ENCODE measurements around the gene CCT8. TPM values are rescaled to one million over a fixed set of nuclear protein-coding genes. Genes with fewer than 3 reads are reported as not detected.

Gene CCT8
- total RNA-seq, 1 experiment from 2014 or later = 71.3 TPM

DNA sequence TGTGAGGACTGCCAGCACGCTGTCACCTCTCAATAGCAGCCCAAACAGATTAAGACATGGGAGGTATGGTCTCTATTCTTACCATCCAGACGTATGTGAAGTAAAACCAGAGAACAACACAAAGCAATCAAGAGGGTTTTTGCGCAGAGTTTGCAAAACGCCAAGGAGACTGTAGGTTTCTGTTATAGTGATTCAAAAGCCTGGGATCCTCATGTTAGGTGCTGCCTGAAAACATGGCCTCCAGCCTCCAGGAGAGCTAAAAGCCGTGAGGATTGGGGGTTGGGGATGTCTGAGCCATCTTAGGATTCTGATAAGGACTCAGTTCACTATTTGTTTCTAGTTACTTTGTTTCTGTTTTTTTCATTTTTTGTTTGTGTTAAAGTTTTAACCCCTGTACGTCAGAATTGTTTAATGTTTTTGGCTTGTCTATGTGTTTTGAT lies 4.2 kb upstream of the CCT8 start:
- DNase-seq (ENCODE audit: low spot score) = peak; percentile 66

- DNase-seq (ENCODE audit: low spot score) = peak; percentile 55
These were observed 3.5 kb upstream of the CCT8 start for GRCh38 chr21:29076731-29077640.

GRCh38 chr21:29075706-29076466 lies 2.4 kb upstream of the CCT8 start:
- no peak for DNase-seq (ENCODE audit: low spot score)

DNA sequence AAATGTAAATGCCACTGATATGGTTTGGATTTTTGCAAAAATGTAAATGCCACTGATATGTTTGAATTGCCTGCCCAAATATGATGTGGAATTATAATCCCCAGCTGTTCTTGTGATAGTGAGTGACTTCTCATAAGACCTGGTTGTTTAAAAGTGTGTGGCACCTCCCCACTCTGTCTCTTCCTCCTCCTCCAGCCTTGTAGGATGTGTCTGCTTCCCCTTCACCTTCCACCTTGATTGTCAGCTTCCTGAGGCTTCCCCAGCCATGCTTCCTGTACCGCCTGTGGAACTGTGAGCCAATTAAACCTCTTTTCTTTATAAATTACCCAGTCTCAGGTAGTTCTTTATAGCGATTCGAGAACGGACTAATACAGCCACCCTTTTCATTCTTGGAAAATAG lies 1.3 kb upstream of the CCT8 start:
- DNase-seq (ENCODE audit: low spot score) = no peak

DNA sequence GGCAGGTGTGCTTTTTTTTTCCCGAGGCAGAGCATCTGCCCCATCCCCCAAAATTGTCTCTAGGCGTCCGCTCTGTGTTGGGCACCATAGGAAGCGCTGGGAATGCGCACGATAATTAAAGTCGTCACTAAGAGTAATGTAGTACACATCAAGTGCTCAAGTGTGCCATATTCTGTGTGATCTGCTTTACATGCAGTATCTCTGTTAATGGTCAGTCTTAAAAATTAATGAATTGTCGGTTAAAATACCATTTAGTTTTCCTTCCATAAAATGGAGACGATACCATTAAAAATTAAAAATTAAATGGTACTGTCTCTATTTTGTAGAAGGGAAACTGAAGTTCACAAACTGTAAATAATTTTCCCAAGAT lies 544 bp upstream of the CCT8 start:
- no peak for DNase-seq (ENCODE audit: low spot score)

DNA sequence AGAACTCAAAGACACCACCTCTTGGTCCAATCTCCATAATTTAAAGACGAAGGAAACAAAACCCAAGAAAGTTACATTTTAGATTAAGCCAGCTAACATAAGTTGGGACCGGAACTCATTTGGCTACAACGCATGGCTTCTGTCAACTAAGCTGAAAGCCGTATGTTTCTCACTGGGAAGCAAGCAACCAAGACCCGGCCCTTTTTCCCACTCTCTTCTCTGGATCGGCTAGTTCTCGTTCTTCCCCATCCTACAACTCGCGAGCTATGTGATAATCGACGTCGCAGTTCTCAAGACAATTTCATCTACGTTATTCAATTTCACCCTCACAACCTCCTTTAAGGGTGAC lies 601 bp downstream of the CCT8 start:
- peak; percentile 30 for DNase-seq (ENCODE audit: low spot score)

- DNase-seq (ENCODE audit: low spot score) = no peak
These were observed 8.5 kb downstream of the CCT8 start for GRCh38 chr21:29064850-29065481.

- no peak for DNase-seq (ENCODE audit: low spot score)
These were observed 16.9 kb downstream of the CCT8 start for GRCh38 chr21:29056538-29057050.

DNA sequence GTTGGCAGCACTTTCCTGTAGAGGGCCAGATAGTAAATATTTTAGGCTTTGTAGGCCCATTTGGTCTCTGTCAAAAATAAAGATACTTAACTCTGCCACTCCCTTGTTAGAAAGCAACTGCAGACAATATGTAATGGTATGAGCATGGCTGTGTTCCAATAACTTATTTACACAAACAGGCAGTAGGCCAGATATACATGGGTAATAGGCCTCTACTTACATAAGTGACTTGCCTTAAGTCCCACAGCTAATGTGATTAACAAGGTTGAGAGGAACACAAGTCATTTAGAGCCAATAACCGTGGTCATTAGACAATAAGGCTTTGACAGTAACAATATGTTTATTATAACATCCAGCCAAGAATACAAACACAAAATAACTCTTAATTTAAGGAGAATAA lies 17.4 kb downstream of the CCT8 start:
- no peak for DNase-seq (ENCODE audit: low spot score)

DNA sequence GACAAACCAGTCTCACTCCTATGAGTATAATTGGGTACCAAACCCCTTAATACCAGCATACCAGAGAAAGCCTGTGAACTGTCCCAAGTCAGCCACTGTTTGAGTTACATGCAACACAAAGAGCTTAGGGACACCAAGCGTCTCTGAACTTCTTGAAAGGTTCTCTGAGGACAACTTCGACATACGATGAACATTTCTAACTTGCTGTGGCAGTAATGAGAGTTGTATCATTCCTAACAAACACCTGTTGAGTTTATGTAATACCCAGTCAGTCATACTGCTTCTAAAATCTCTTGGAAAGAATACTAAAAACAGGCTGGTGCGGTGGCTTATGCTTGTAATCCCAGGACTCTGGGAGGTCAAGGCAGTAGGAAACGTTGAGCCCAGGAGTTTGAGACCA lies 18.4 kb downstream of the CCT8 start:
- no peak for DNase-seq (ENCODE audit: low spot score)

- no peak for DNase-seq (ENCODE audit: low spot score)
These were observed 19.8 kb downstream of the CCT8 start for GRCh38 chr21:29053656-29054055.

DNA sequence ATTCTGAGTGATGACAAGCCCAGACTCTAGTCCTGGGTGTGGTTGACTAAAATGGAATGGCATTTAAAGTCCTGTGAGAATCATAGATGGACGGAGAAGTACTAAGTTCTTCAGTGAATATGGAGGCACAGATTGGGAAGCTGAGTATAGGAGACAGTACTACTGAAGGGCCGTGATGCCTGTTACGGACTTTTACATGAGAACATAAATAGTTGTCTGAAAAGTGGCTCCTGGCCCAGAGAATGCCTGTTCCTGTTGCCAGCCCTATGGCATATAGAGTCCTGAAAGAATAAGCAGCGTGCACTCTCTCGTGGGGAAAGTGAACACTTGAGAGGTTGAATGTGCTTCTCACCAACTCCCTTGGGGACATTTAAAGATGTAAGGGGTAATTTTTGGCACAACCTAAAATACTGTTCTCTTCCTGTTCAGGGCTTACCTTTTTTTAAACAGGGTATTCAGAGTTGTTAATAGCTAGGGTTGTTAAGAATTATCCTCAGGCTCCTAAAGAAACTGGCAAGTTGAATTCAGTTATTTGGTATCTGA lies 20.4 kb downstream of the CCT8 start:
- no peak for DNase-seq (ENCODE audit: low spot score)

GRCh38 chr21:29052224-29052623 lies 21.2 kb downstream of the CCT8 start:
- DNase-seq (ENCODE audit: low spot score) = no peak

DNA sequence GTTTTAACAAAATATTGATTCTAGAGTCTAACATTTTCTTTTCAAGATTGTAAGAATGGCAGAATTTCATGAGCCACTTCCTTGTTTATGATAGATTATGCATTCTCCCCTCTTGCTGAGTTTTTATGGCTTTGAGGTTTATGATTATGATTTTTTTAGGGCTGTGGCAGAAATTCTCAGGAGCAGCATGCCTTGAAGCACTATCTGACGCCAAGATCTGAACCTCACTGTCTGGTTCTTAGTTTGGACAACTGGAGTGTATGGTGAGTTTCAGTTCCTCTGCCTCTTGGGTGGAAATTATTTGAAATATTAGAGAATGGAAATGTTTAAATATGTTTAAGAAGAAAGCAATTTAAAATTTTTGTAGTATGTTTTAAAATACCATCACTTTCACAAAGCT lies 38.8 kb downstream of the CCT8 start:
- no peak for DNase-seq (ENCODE audit: low spot score)

- no peak for DNase-seq (ENCODE audit: low spot score)
These were observed 39.6 kb downstream of the CCT8 start for GRCh38 chr21:29033871-29034270.

DNA sequence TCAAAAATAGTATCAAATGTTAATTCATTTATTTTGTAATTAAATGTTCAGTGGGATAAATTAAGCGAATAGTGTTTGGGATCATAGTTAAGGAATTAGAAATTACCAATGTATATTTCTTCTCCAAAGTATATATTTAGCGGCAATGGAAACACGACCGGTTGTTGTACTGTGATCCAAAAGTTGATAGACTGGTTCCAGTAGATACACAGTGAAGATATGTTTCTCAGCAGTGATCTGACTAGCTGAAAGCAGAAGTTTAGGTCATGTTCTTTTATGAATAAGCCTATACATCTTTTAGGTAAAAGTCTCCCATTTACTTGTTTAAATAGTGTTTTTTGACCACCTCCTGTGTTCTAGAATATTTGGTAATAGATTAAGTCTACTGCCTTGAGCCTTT lies 40.1 kb downstream of the CCT8 start:
- no peak for DNase-seq (ENCODE audit: low spot score)

DNA sequence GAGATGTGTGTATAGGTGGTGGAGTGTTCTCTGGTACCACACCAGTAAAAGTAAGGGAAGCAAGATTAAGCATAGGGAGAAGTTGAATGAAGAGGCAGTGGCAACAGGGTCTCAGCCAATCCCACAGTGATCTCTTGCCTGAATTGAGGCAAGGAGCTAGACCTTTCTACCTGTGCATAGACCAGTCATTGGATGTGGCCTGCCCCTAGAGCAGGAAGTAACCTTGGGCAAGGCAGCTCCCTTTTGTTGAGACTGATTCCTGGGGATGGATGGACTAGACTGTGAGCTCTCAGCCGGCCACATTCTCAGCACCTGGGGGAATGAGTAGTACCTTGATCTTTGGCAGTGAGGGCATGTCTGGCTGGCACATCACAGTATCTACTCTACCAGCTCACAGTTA lies 42.5 kb downstream of the CCT8 start:
- DNase-seq (ENCODE audit: low spot score) = no peak

DNA sequence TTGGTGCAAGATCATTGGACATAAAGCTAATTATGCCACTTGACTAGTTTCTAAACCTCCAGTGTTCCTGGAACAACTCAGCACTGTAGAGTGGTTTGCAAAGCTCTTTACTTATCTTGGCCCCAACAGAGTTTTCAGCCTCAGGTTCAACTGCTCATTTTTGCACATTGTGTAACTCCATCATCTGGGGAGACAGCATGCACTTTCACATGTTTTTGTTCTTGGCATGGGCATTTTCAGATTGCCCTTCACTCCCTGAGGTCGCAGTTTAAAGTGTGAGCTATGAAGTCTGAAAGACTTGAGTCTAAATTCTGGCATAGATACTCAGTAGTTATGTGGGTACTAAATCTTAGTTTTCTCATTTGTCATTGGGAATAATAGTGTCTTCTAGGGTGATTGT lies 43.9 kb downstream of the CCT8 start:
- no peak for DNase-seq (ENCODE audit: low spot score)

GRCh38 chr21:29025328-29025713 lies 48.1 kb downstream of the CCT8 start:
- DNase-seq (ENCODE audit: low spot score) = no peak

DNA sequence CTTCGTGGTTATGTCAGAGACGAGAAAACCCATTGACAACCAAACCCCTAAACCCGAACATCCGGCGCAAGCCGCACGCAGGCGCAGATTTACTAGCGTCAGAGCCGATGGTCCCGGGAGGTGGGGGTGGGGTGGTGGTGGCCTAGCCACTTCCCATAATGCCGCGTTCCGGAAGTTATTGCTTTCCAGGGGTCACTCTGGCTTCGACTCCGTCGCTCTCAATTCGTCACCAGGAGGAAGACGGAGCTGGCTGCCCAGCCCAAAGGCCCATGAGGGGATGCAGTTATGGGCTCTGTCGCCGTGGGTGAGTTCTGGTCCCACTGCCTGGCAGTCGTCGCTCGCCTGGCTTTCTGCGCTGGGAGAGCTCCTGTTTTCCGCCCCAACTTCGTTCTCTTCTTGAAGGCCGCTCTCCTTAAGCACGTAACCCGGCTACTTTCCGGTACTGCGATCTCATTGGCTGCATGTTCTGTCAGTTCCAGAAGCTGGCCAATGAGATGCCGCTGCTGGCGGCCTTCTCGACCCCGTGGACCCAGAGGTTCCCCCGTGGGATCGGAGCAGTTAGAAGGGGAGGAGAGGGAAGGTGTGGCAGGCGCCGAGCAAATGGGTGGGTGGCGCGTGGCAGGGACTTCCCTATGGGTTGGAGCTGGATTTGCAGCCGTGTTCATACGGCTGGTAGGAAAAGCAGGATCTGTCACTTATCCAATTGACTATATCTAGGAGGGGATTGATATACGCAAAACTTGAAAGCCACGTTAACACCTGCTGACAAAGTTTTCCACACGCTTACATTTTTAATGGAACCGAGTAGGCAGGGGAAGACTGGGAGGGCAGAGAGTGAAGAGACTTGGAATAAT lies 48.7 kb downstream of the CCT8 start, which contains the start of gene USP16:
TSS of gene USP16 (plus strand) at position 195 of the 854 bp plus-strand sequence. CDS start 3,246 bp downstream, outside the sequence.
- peak; percentile 94 for DNase-seq (ENCODE audit: low spot score)

DNA sequence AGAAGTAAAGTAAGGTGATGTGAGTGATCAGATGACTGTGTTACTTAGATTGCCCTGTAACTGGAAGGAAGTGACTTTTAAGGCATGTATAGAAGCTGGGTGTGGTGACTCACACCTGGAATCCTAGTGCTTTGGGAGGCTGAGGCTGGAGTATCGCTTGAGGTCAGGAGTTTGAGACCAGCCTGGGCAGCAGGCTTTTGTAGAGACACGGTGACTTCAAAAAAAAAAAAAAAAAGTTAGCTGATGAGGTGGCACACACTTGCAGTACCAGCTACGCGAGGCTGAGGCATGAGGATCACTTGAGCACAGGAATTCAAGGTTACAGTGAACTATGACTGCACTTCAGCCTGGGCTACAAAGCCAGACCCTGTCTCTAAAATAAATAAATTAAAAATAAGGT lies 51.3 kb downstream of the CCT8 start:
- no peak for DNase-seq (ENCODE audit: low spot score)

All from HT-29 (cell line).